Stomach (tissue), 4 donors: ENCODE results near the gene STK17B.

Experiments used
- CTCF ChIP-seq, 7 experiments: fragments of 450-650 bp in 4 of 7; fragments of 200-600 bp in 3 of 7; sonication (generic) in 3 of 7; IDR thresholded peaks; one replicate each; pipeline ENCODE4 v1.5.1; 2016 to 2019; ENCODE audit warnings: antibody characterized with exemption in 7 of 7, control low read depth in 2 of 7, mild to moderate bottlenecking in 1 of 7
- POLR2A ChIP-seq, 4 donors: fragments of 450-650 bp; IDR thresholded peaks; one replicate each; pipeline ENCODE4 v1.6.1; 2016; ENCODE audit warnings: antibody characterized with exemption in 4 of 4, control low read depth in 2 of 4, mild to moderate bottlenecking in 1 of 4, moderate library complexity in 1 of 4
- POLR2AphosphoS5 ChIP-seq, 3 donors: sonication (generic); formaldehyde crosslinking; IDR thresholded peaks; one replicate each; pipeline ENCODE4 v1.6.1; 2016; ENCODE audit warnings: antibody characterized with exemption in 3 of 3

- TF ChIP-seq CTCF (IDR thresholded peaks at IDR 0.05), result no peak
- peak in 2 of 3 donors; percentile 36 to 70 for TF ChIP-seq POLR2AphosphoS5 (IDR thresholded peaks at IDR 0.05)
- TF ChIP-seq POLR2A (IDR thresholded peaks at IDR 0.05), result no peak
Observed at GRCh38 chr2:196170213-196170605, 1.2 kb downstream of the STK17B start.
